Upper lobe of left lung (tissue), 6 donors: Measurements from ENCODE around the gene ECEL1. TPM values are rescaled to one million over a fixed set of nuclear protein-coding genes. Genes with fewer than 3 reads are reported as not detected.

ENCODE experiments used
- ATAC-seq, 2 donors: fragments of 200-7000 bp; cut with Tn5 transposase; one replicate each; pipeline ENCODE4 v1.9.1; 2022; ENCODE audit warnings: mild to moderate bottlenecking in 2 of 2, moderate library complexity in 2 of 2; ENCODE audit not compliant: low FRiP score in 2 of 2
- DNase-seq, 2 donors: peaks; one replicate each; pipeline ENCODE4 v3.0.0-alpha.2; 2019 to 2020
- H3K27ac ChIP-seq, 4 donors: fragments of 200-600 bp; sonication (generic); one replicate each; pipeline ENCODE4 v1.5.1; 2016 to 2019
- H3K27me3 ChIP-seq, 4 donors: fragments of 200-600 bp; sonication (generic); one replicate each; pipeline ENCODE4 v1.5.1; 2017 to 2019
- H3K36me3 ChIP-seq, 4 donors: fragments of 200-600 bp; sonication (generic); one replicate each; pipeline ENCODE4 v1.5.1; 2016 to 2019
- H3K4me1 ChIP-seq, 4 donors: fragments of 200-600 bp; sonication (generic); one replicate each; pipeline ENCODE4 v1.5.1; 2018 to 2019
- H3K4me3 ChIP-seq, 4 donors: fragments of 200-600 bp; sonication (generic); one replicate each; pipeline ENCODE4 v1.5.1; 2017 to 2019; ENCODE audit warnings: mild to moderate bottlenecking in 2 of 4, moderate library complexity in 1 of 4
- H3K9me3 ChIP-seq, 4 donors: fragments of 200-600 bp; sonication (generic); one replicate each; pipeline ENCODE4 v1.5.1; 2018 to 2019
- CTCF ChIP-seq, 6 experiments: fragments of 450-650 bp in 4 of 6; fragments of 200-600 bp in 2 of 6; sonication (generic) in 2 of 6; IDR thresholded peaks; one replicate each; pipeline ENCODE4 v1.5.1; 2016 to 2019; ENCODE audit warnings: antibody characterized with exemption in 6 of 6
- EP300 ChIP-seq, 4 donors: sonication (generic); formaldehyde crosslinking; IDR thresholded peaks; one replicate each; pipeline ENCODE4 v1.5.1; 2017; ENCODE audit warnings: antibody characterized with exemption in 4 of 4, control low read depth in 2 of 4
- POLR2A ChIP-seq, 4 donors: fragments of 450-650 bp; IDR thresholded peaks; one replicate each; pipeline ENCODE4 v1.5.1; 2016 to 2017; ENCODE audit warnings: antibody characterized with exemption in 4 of 4, mild to moderate bottlenecking in 2 of 4
- POLR2AphosphoS5 ChIP-seq, 2 donors: sonication (generic); formaldehyde crosslinking; IDR thresholded peaks; one replicate each; pipeline ENCODE4 v1.5.1; 2017; ENCODE audit warnings: antibody characterized with exemption in 2 of 2
- WGBS, 2 donors: methylation state at CpG; one replicate each; pipeline ENCODE4 v1.1.5; 2017 to 2018; 5-methylcytosine and 5-hydroxymethylcytosine counted together
- total RNA-seq, 6 donors: library from RNA; depleted of rRNA in 4 of 6; stranded (reverse); fragments of >200 nt in 4 of 6; gene quantifications; one replicate each; pipeline versions ENCODE4 v1.1.0 to v1.2.1, GENCODE V29; 2016 to 2021
- donor health status: DM: no; HTN: no; CAD: no; lungs with moderate emphysema.
- donor health status: DM: no; HTN: yes; CAD: no; lungs with severe emphysema.

The ECEL1 gene
- total RNA-seq, 6 donors from 2014 or later, result 0.14 to 0.40 TPM; not detected in 4

- Histone ChIP-seq H3K27me3 (peaks cover 0 to 14% (median 10%) of the 10 kb centered on the region in 4 donors), H3K27ac (no peak overlapping the region), H3K4me3 (no peak overlapping the region), H3K4me1 (peaks cover 3 to 7% (median 5%) of the 10 kb centered on the region in 4 donors), H3K36me3 (no peaks in the 10 kb centered on the region), H3K9me3 (no peaks in the 10 kb centered on the region)
- DNase-seq (no peak), ATAC-seq (no peak)
- TF ChIP-seq POLR2AphosphoS5 (IDR thresholded peaks at IDR 0.05) (no peak), EP300 (IDR thresholded peaks at IDR 0.05) (no peak)
- WGBS, 2 donors, result 71 to 86% methylated on average over 5 to 6 of the region's 7 CpGs
Observed at GRCh38 chr2:232508251-232508650, 20.6 kb upstream of the ECEL1 start.

GRCh38 chr2:232506709-232507108, 19.1 kb upstream of the ECEL1 start:
- Histone ChIP-seq H3K27me3 (peaks cover 0 to 23% (median 17%) of the 10 kb centered on the region in 4 donors), H3K27ac (no peak overlapping the region), H3K4me1 (peaks cover 8 to 18% (median 15%) of the 10 kb centered on the region in 4 donors), H3K36me3 (no peaks in the 10 kb centered on the region), H3K9me3 (no peaks in the 10 kb centered on the region), H3K4me3 (no peak overlapping the region)
- 44 to 62% methylated on average over 3 to 4 of the region's 4 CpGs for WGBS, 2 donors
- TF ChIP-seq EP300 (IDR thresholded peaks at IDR 0.05) (no peak), POLR2AphosphoS5 (IDR thresholded peaks at IDR 0.05) (no peak), POLR2A (IDR thresholded peaks at IDR 0.05) (no peak), CTCF (IDR thresholded peaks at IDR 0.05) (no peak)
- DNase-seq (no peak), ATAC-seq (no peak)

GRCh38 chr2:232505856-232506255, 18.2 kb upstream of the ECEL1 start:
- TF ChIP-seq POLR2A (IDR thresholded peaks at IDR 0.05), result no peak
- no peak for TF ChIP-seq CTCF (IDR thresholded peaks at IDR 0.05)
- no peak for TF ChIP-seq EP300 (IDR thresholded peaks at IDR 0.05)
- no peak for TF ChIP-seq POLR2AphosphoS5 (IDR thresholded peaks at IDR 0.05)
- Histone ChIP-seq H3K9me3 (no peaks in the 10 kb centered on the region), H3K36me3 (no peaks in the 10 kb centered on the region), H3K4me1 (peaks cover 8 to 18% (median 15%) of the 10 kb centered on the region in 4 donors), H3K27ac (no peak overlapping the region), H3K27me3 (peaks cover 0 to 25% (median 17%) of the 10 kb centered on the region in 4 donors), H3K4me3 (no peak overlapping the region)
- WGBS, 2 donors, result 46 to 48% methylated on average over 4 to 10 of the region's 10 CpGs
- ATAC-seq (no peak), DNase-seq (no peak)

- ATAC-seq (no peak), DNase-seq (no peak)
- no peaks in the 10 kb centered on the region for H3K36me3 ChIP-seq
- no peaks in the 10 kb centered on the region for H3K9me3 ChIP-seq
- 87 to 92% methylated on average over 2 of the region's 2 CpGs for WGBS, 2 donors
- TF ChIP-seq EP300 (IDR thresholded peaks at IDR 0.05) (no peak), POLR2AphosphoS5 (IDR thresholded peaks at IDR 0.05) (no peak), POLR2A (IDR thresholded peaks at IDR 0.05) (no peak), CTCF (IDR thresholded peaks at IDR 0.05) (no peak)
- H3K4me1 ChIP-seq, result peaks cover 8 to 18% (median 15%) of the 10 kb centered on the region in 4 donors
- H3K27ac ChIP-seq, result no peak overlapping the region
- H3K4me3 ChIP-seq, result no peak overlapping the region
- peaks cover 0 to 27% (median 17%) of the 10 kb centered on the region in 4 donors for H3K27me3 ChIP-seq
Observed at GRCh38 chr2:232504438-232504837, 16.8 kb upstream of the ECEL1 start.

GRCh38 chr2:232503809-232504323, 16.2 kb upstream of the ECEL1 start:
- Histone ChIP-seq H3K36me3 (no peaks in the 10 kb centered on the region), H3K27me3 (peaks cover 0 to 27% (median 17%) of the 10 kb centered on the region in 4 donors), H3K4me1 (peaks cover 8 to 18% (median 15%) of the 10 kb centered on the region in 4 donors), H3K4me3 (peak overlapping the region in 2 of 4 donors; percentile 44 to 46), H3K9me3 (no peaks in the 10 kb centered on the region), H3K27ac (no peak overlapping the region)
- TF ChIP-seq EP300 (IDR thresholded peaks at IDR 0.05) (no peak), POLR2AphosphoS5 (IDR thresholded peaks at IDR 0.05) (no peak), POLR2A (IDR thresholded peaks at IDR 0.05) (no peak), CTCF (IDR thresholded peaks at IDR 0.05) (no peak)
- 16 to 24% methylated on average over 16 of the region's 16 CpGs for WGBS, 2 donors
- DNase-seq (no peak), ATAC-seq (no peak)
